H1 (cell line): ENCODE measurements around the gene CEACAM21. TPM values are rescaled to one million over a fixed set of nuclear protein-coding genes. Genes with fewer than 3 reads are reported as not detected.

Source experiments
- ATF3 ChIP-seq: IDR thresholded peaks from 2 replicates; pipeline ENCODE4 v1.6.1; 2011; ENCODE audit warnings: low read depth, mild to moderate bottlenecking, low read length; ENCODE audit not compliant: insufficient read depth
- CHD1 ChIP-seq: IDR thresholded peaks from 2 replicates; pipeline ENCODE4 v1.6.1; 2012; ENCODE audit warnings: low read depth, low read length, improper control_type of control experiment
- polyA plus RNA-seq, 7 experiments: library from polyadenylated mRNA; depleted of rRNA in 3 of 7; stranded (reverse) in 5 of 7; unstranded in 2 of 7; fragments of >200 nt in 5 of 7; fragments of 200-250 nt in 2 of 7; gene quantifications; 1 replicate in 5 of 7; 2 replicates in 1 of 7; 4 replicates in 1 of 7; pipeline versions ENCODE4 v1.2.1 to v1.2.3, GENCODE V29; 2011 to 2013; ENCODE audit warnings: missing spikeins in 2 of 7, mixed read lengths in 2 of 7
- total RNA-seq: library from RNA; stranded (reverse); fragmentation: NEBNext Ultra II Directional; extraction: Animal tissue kit (Norgen Biotek cat#: 25700); gene quantifications from 2 replicates; pipeline ENCODE4 v1.2.1, GENCODE V29; 2021

Gene CEACAM21
- total and polyA plus RNA-seq, 2 of the 8 experiments (the other 6 are each of a cell fraction or from before 2014, with no cell fraction given), result not detected

GRCh38 chr19:41552558-41552957 is 23.4 kb upstream of the CEACAM21 start (continued):
- TF ChIP-seq ATF3, result no peak
- TF ChIP-seq CHD1, result no peak
- TF ChIP-seq, all 59 proteins: peak for 0
